ENCODE results near the gene MYO18A.

DNA sequence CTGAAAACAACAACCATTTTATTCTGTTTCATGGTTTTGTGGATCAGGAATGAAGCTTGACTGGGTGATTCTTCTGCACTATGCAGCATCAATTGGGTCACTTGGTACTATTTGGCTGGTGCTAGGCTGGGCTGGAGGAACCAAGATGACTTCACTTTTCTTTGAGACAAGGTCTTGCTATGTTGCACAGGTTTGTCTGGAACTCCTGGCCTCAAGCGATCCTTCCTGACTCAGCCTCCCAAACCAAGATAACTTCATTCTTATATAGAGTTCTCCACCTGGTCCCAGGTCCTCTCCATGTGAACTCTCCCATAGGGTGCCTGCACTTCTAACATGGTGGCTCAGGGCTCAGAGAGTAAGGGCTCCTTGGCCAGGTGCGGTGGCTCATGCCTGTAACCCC lies 139.1 kb downstream of the MYO18A start:
- TF ChIP-seq CTCF (IDR thresholded peaks at IDR 0.05) (no peak), POLR2A (IDR thresholded peaks at IDR 0.05) (no peak)
